Trophoblast cell (in vitro differentiated cells and primary cell): ENCODE results near the gene FANCD2OS.
"Not testable (repeated sequence)": the region's sequence is repeated elsewhere in the genome, so short reads cannot be mapped to it uniquely, and the experiment has no call there.

Experiments
- DNase-seq, 2 donors: peaks; one replicate each; pipeline ENCODE4 v3.0.0-alpha.2; 2016
- H2AFZ ChIP-seq: 2 replicates; pipeline ENCODE4 v1.6.1; 2013; ENCODE audit warnings: low read length, moderate library complexity, mild to moderate bottlenecking; ENCODE audit not compliant: insufficient read depth, poor library complexity
- H2AK5ac ChIP-seq: 2 replicates; pipeline ENCODE4 v1.6.1; 2013; ENCODE audit warnings: mild to moderate bottlenecking, low read length
- H2BK120ac ChIP-seq: 2 replicates; pipeline ENCODE4 v1.6.1; 2013; ENCODE audit warnings: low read length, mild to moderate bottlenecking, moderate library complexity; ENCODE audit not compliant: insufficient read depth, poor library complexity
- H2BK12ac ChIP-seq: 2 replicates; pipeline ENCODE4 v1.6.1; 2013; ENCODE audit warnings: mild to moderate bottlenecking, low read length, moderate library complexity
- H2BK5ac ChIP-seq: 2 replicates; pipeline ENCODE4 v1.6.1; 2013; ENCODE audit warnings: low read length, low read depth, moderate library complexity, mild to moderate bottlenecking; ENCODE audit not compliant: poor library complexity
- H3K14ac ChIP-seq: 2 replicates; pipeline ENCODE4 v1.6.1; 2013; ENCODE audit warnings: mild to moderate bottlenecking, low read length
- H3K18ac ChIP-seq: 2 replicates; pipeline ENCODE4 v1.6.1; 2013; ENCODE audit warnings: mild to moderate bottlenecking, low read length
- H3K23ac ChIP-seq: 2 replicates; pipeline ENCODE4 v1.6.1; 2013; ENCODE audit warnings: low read length
- H3K27ac ChIP-seq: 2 replicates; pipeline ENCODE4 v1.5.1; 2013; ENCODE audit warnings: low read depth, mild to moderate bottlenecking, inconsistent platforms, low read length, moderate library complexity
- H3K27me3 ChIP-seq: 2 replicates; pipeline ENCODE4 v1.6.1; 2013; ENCODE audit warnings: inconsistent platforms, mild to moderate bottlenecking, low read length, moderate library complexity; ENCODE audit not compliant: insufficient read depth
- H3K36me3 ChIP-seq, 2 experiments: 1 replicate in 1 of 2; 2 replicates in 1 of 2; pipeline ENCODE4 v1.6.1; 2013; ENCODE audit warnings: low read length in 2 of 2, mild to moderate bottlenecking in 2 of 2, moderate library complexity in 1 of 2; ENCODE audit not compliant: insufficient read depth in 2 of 2, control insufficient read depth in 1 of 2
- H3K4ac ChIP-seq: 2 replicates; pipeline ENCODE4 v1.6.1; 2013; ENCODE audit warnings: low read depth, mild to moderate bottlenecking, low read length, moderate library complexity
- H3K4me1 ChIP-seq, 2 experiments: 1 replicate in 1 of 2; 2 replicates in 1 of 2; pipeline ENCODE4 v1.6.1; 2013; ENCODE audit warnings: low read length in 2 of 2, mild to moderate bottlenecking in 2 of 2, moderate library complexity in 1 of 2; ENCODE audit not compliant: insufficient read depth in 2 of 2, control insufficient read depth in 1 of 2
- H3K4me2 ChIP-seq: 2 replicates; pipeline ENCODE4 v1.6.1; 2013; ENCODE audit warnings: inconsistent platforms, mild to moderate bottlenecking, low read length, moderate library complexity
- H3K4me3 ChIP-seq: 2 replicates; pipeline ENCODE4 v1.5.1; 2013; ENCODE audit warnings: mild to moderate bottlenecking, low read depth, low read length, inconsistent platforms
- H3K79me1 ChIP-seq: one replicate; pipeline ENCODE4 v1.6.1; 2013; ENCODE audit warnings: low read length
- H3K79me2 ChIP-seq: 2 replicates; pipeline ENCODE4 v1.6.1; 2013; ENCODE audit warnings: low read length, mild to moderate bottlenecking; ENCODE audit not compliant: control insufficient read depth, insufficient read depth, poor library complexity
- H3K9ac ChIP-seq: 2 replicates; pipeline ENCODE4 v1.6.1; 2013; ENCODE audit warnings: mild to moderate bottlenecking, low read length
- H3K9me3 ChIP-seq: 2 replicates; pipeline ENCODE4 v1.6.1; 2013; ENCODE audit warnings: low read depth, mild to moderate bottlenecking, control low read depth, inconsistent platforms, low read length; ENCODE audit not compliant: insufficient read depth
- H4K12ac ChIP-seq: 2 replicates; pipeline ENCODE4 v1.6.1; 2013; ENCODE audit warnings: low read depth, mild to moderate bottlenecking, low read length, moderate library complexity
- H4K8ac ChIP-seq: 2 replicates; pipeline ENCODE4 v1.6.1; 2013; ENCODE audit warnings: low read depth, mild to moderate bottlenecking, low read length, moderate library complexity
- H4K91ac ChIP-seq: one replicate; pipeline ENCODE4 v1.6.1; 2013; ENCODE audit warnings: low read depth, mild to moderate bottlenecking, low read length, moderate library complexity
- WGBS: extraction: QIAGEN DNeasy Blood & Tissue Kit; methylation state at CpG from one replicate; pipeline ENCODE4 v1.1.7; 2013; ENCODE audit warnings: missing lambda C conversion rate; ENCODE audit not compliant: insufficient read length, insufficient coverage; ENCODE audit errors: extremely low coverage; 5-methylcytosine and 5-hydroxymethylcytosine counted together

Gene FANCD2OS

GRCh38 chr3:10099041-10099440, 9.0 kb downstream of the FANCD2OS start:
- Histone ChIP-seq H2BK120ac (no peak overlapping the region), H3K9ac (no peak overlapping the region), H4K91ac (no peak overlapping the region), H3K23ac (no peak overlapping the region), H3K4me2 (no peak overlapping the region), H3K4me3 (no peak overlapping the region), H3K14ac (no peak overlapping the region), H2BK12ac (no peak overlapping the region), H3K79me1 (no peaks in the 10 kb centered on the region), H3K27me3 (no peaks in the 10 kb centered on the region), H3K4ac (no peak overlapping the region), H3K4me1 (no peaks in the 10 kb centered on the region), H3K79me2 (no peaks in the 10 kb centered on the region), H2AFZ (no peak overlapping the region), H2BK5ac (no peak overlapping the region), H3K36me3 (peaks cover 10 to 14% of the 10 kb centered on the region in 2 experiments), H3K18ac (no peak overlapping the region), H3K27ac (no peak overlapping the region), H4K12ac (no peak overlapping the region), H3K9me3 (no peaks in the 10 kb centered on the region), H2AK5ac (no peak overlapping the region), H4K8ac (no peak overlapping the region)
- no CpG with 5 or more reads among the region's 5 CpGs for WGBS
- no peak for DNase-seq

- no peak overlapping the region for H3K4ac ChIP-seq
- H3K18ac ChIP-seq = no peak overlapping the region
- H2BK12ac ChIP-seq = no peak overlapping the region
- H3K9me3 ChIP-seq = no peaks in the 10 kb centered on the region
- H3K79me1 ChIP-seq = no peaks in the 10 kb centered on the region
- no peak overlapping the region for H3K9ac ChIP-seq
- no peak overlapping the region for H3K14ac ChIP-seq
- H4K8ac ChIP-seq = no peak overlapping the region
- WGBS = no CpG with 5 or more reads among the region's 3 CpGs
- H3K4me2 ChIP-seq = no peak overlapping the region
- H2AK5ac ChIP-seq = no peak overlapping the region
- no peak overlapping the region for H2BK120ac ChIP-seq
- no peak overlapping the region for H3K27ac ChIP-seq
- H4K12ac ChIP-seq = no peak overlapping the region
- no peaks in the 10 kb centered on the region for H3K79me2 ChIP-seq
- no peak overlapping the region for H3K23ac ChIP-seq
- H2BK5ac ChIP-seq = no peak overlapping the region
- peaks cover 15 to 35% of the 10 kb centered on the region in 2 experiments for H3K36me3 ChIP-seq
- H3K4me3 ChIP-seq = no peak overlapping the region
- H3K27me3 ChIP-seq = no peaks in the 10 kb centered on the region
- no peak overlapping the region for H2AFZ ChIP-seq
- H3K4me1 ChIP-seq = no peaks in the 10 kb centered on the region
- no peak for DNase-seq
- no peak overlapping the region for H4K91ac ChIP-seq
These were observed 14.4 kb downstream of the FANCD2OS start for GRCh38 chr3:10093678-10094077.

GRCh38 chr3:10091387-10091786, 16.7 kb downstream of the FANCD2OS start:
- not testable (repeated sequence) for H3K4ac ChIP-seq, H3K9me3 ChIP-seq, H2BK120ac ChIP-seq, H3K27me3 ChIP-seq, H3K18ac ChIP-seq, H2AK5ac ChIP-seq, H3K4me3 ChIP-seq, H2BK12ac ChIP-seq, H3K23ac ChIP-seq, H3K9ac ChIP-seq, H3K4me2 ChIP-seq, DNase-seq, H4K12ac ChIP-seq, H3K79me1 ChIP-seq, H4K8ac ChIP-seq, H3K4me1 ChIP-seq, H3K14ac ChIP-seq, H3K79me2 ChIP-seq, H3K27ac ChIP-seq, H2BK5ac ChIP-seq, H2AFZ ChIP-seq, H4K91ac ChIP-seq
- H3K36me3 ChIP-seq = peaks cover 17 to 32% of the 10 kb centered on the region in 2 experiments
- no CpG with 5 or more reads among the region's 2 CpGs for WGBS

- H2BK5ac ChIP-seq, H3K27me3 ChIP-seq, H4K91ac ChIP-seq, H4K8ac ChIP-seq, H3K4me1 ChIP-seq, H2AFZ ChIP-seq, H3K79me2 ChIP-seq, H3K9me3 ChIP-seq, H3K9ac ChIP-seq, H2BK120ac ChIP-seq, H3K27ac ChIP-seq, H3K4me2 ChIP-seq, H3K18ac ChIP-seq, H2BK12ac ChIP-seq, H3K23ac ChIP-seq, H3K79me1 ChIP-seq, H3K14ac ChIP-seq, H3K4me3 ChIP-seq, H2AK5ac ChIP-seq, H4K12ac ChIP-seq, DNase-seq, H3K4ac ChIP-seq: not testable (repeated sequence)
- peaks cover 17 to 30% of the 10 kb centered on the region in 2 experiments for H3K36me3 ChIP-seq
- WGBS = no CpG with 5 or more reads among the region's 1 CpG
These were observed 17.3 kb downstream of the FANCD2OS start for GRCh38 chr3:10090774-10091173.
